A673 (cell line): ENCODE measurements around the gene TRIP13. TPM values are rescaled to one million over a fixed set of nuclear protein-coding genes. Genes with fewer than 3 reads are reported as not detected.
"Not testable (repeated sequence)": the region's sequence is repeated elsewhere in the genome, so short reads cannot be mapped to it uniquely, and the experiment has no call there.

Source experiments
- BruUV-seq: library from RNA; stranded (reverse); fragments of 400-500 nt; replicated peaks from 2 replicates; lab custom pipeline; 2021; lab: Mats Ljungman, UMichigan
- CTCF ChIA-PET: fragments of 300-600 bp; sonication (Branson Sonifier 250); formaldehyde crosslinking; loops from one replicate; lab custom pipeline; 2022; ENCODE audit warnings: antibody characterized with exemption; lab: Charles Lee
- POLR2A ChIA-PET: fragments of 300-600 bp; sonication (Branson Sonifier 250); formaldehyde crosslinking; loops from one replicate; lab custom pipeline; 2022; ENCODE audit warnings: antibody characterized with exemption; ENCODE audit not compliant: low non-redundant PET; lab: Charles Lee
- DNase-seq: peaks from one replicate; pipeline ENCODE4 v3.0.0-alpha.2; 2015; ENCODE audit warnings: low spot score
- H3K27ac ChIP-seq: fragments of 200-600 bp; sonication (generic); 2 replicates; pipeline ENCODE4 v1.5.1; 2016; ENCODE audit warnings: mixed run types, low read depth, mild to moderate bottlenecking, mixed read lengths, antibody characterized with exemption, low read length; ENCODE audit not compliant: poor library complexity, severe bottlenecking
- H3K27me3 ChIP-seq: fragments of 200-600 bp; sonication (generic); replicated peaks from 2 replicates; pipeline ENCODE4 v1.6.1; 2017; ENCODE audit warnings: mixed run types, low read depth, mild to moderate bottlenecking, mixed read lengths, antibody characterized with exemption, low read length; ENCODE audit not compliant: insufficient read depth, poor library complexity
- H3K36me3 ChIP-seq: fragments of 200-600 bp; sonication (generic); 2 replicates; pipeline ENCODE4 v1.6.1; 2016; ENCODE audit warnings: mixed run types, mild to moderate bottlenecking, mixed read lengths, antibody characterized with exemption, low read length; ENCODE audit not compliant: insufficient read depth, poor library complexity, severe bottlenecking
- H3K4me1 ChIP-seq: fragments of 200-600 bp; sonication (generic); 2 replicates; pipeline ENCODE4 v1.6.1; 2017; ENCODE audit warnings: mixed run types, mild to moderate bottlenecking, mixed read lengths, antibody characterized with exemption, low read length; ENCODE audit not compliant: insufficient read depth, poor library complexity, severe bottlenecking
- H3K4me3 ChIP-seq: fragments of 200-600 bp; sonication (generic); 2 replicates; pipeline ENCODE4 v1.5.1; 2016; ENCODE audit warnings: low read depth, mixed run types, mild to moderate bottlenecking, mixed read lengths, low read length; ENCODE audit not compliant: poor library complexity, severe bottlenecking
- H3K9me3 ChIP-seq: fragments of 200-600 bp; sonication (generic); 2 replicates; pipeline ENCODE4 v1.6.1; 2016; ENCODE audit warnings: mixed run types, low read depth, mild to moderate bottlenecking, mixed read lengths, antibody characterized with exemption, low read length; ENCODE audit not compliant: poor library complexity, severe bottlenecking
- CTCF ChIP-seq: fragments of 300-800, 200-600 bp; sonication (generic); conservative IDR thresholded peaks from 2 replicates; pipeline ENCODE4 v1.5.1; 2017; ENCODE audit warnings: low read depth, mild to moderate bottlenecking, antibody characterized with exemption, low read length, moderate library complexity, mixed read lengths
- EZH2 ChIP-seq: fragments of 200-600 bp; sonication (generic); IDR thresholded peaks from 2 replicates; pipeline ENCODE4 v1.6.1; 2017; ENCODE audit warnings: borderline replicate concordance, low read depth, mild to moderate bottlenecking, mixed read lengths, antibody characterized with exemption, low read length; ENCODE audit not compliant: poor library complexity, severe bottlenecking
- intact Hi-C: fragments of 100-400 bp; cut with micrococcal nuclease; formaldehyde crosslinking; loops from one replicate; pipeline ENCODE4 v1.10.0; 2022; ENCODE audit not compliant: unreplicated experiment
- total RNA-seq: library from RNA; stranded (reverse); gene quantifications from 2 replicates; pipeline ENCODE4 v1.2.3, GENCODE V29; 2021

The TRIP13 gene
- total RNA-seq, 1 experiment from 2014 or later, result 69.1 TPM

DNA sequence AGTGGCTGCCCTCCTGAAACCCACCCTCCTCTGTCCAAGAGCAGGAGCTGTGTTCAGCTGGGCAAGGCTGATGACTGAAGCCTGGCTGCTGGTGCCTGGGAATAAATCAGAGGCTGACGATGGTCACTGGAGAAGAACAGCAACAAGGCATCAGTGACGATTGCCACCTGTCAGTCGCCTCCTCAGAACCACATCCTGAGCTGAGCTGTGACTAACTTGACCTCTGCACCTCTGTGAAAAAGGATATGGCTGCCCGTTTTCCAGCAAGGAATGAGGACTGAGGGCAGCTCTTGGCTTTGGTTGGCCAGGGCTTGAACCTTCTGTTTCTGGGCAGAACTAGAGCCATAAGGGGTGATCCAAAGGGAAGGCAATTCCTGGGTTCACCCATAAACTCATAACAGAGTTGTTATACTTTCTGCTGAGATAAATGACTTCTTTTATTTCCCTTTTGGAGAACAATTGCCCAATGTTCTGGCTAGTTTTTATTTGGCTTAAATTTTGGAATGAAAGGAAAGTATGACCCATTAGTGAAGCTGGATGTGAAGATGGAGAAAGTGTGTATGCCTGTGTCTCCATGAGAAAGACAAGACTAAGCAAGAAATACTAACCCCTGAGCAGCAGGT, 40.1 kb downstream of the TRIP13 start:
- DNase-seq, result no peak
- H3K4me3 ChIP-seq, result no peak overlapping the region
- H3K9me3 ChIP-seq, result no peaks in the 10 kb centered on the region
- no peaks in the 10 kb centered on the region for H3K27me3 ChIP-seq
- H3K4me1 ChIP-seq, result no peaks in the 10 kb centered on the region
- no peak for TF ChIP-seq EZH2
- TF ChIP-seq CTCF, result no peak
- H3K36me3 ChIP-seq, result no peaks in the 10 kb centered on the region
- POLR2A ChIA-PET, result no interaction called here
- H3K27ac ChIP-seq, result no peak overlapping the region
- CTCF ChIA-PET, result no interaction called here
- intact Hi-C loops, result no loop called here
- BruUV-seq, result no TSS peak

DNA sequence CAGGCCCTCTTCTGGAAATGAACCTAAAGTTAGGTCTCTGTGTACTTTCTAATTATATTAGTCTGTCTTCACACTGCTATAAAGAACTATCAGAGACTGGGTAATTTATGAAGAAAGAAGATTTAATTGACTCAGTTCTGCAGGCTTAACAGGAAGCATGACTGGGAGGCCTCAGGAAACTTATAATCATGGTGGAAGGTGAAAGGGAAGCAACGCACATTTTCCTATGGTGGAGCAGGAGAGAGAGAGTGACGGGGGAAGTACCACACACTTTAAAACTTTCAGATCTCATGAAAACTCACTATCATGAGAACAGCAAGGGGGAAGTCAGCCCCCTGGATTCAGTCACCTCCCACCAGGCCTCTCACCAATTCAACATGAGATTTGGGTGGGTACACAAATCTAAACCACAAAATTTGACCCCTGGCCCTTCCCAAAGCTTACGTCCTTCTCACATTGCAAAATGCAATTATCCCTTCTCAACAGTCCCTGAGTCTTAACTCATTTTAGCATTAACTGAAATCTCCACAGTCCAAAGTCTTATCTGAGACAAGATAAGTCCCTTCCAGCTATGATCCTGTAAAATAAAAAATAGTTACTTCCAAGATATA, 40.7 kb downstream of the TRIP13 start:
- TF ChIP-seq EZH2, result no peak
- TF ChIP-seq CTCF, result no peak
- CTCF ChIA-PET, result interaction anchor here (1.8 kb wide), 1 partner anchor 241 kb away, joined by 7 read pairs; no protein-coding TSS in a partner anchor
- intact Hi-C loops, result no loop called here
- POLR2A ChIA-PET, result no interaction called here
- Histone ChIP-seq H3K9me3 (no peaks in the 10 kb centered on the region), H3K36me3 (no peaks in the 10 kb centered on the region), H3K4me3 (no peak overlapping the region), H3K4me1 (no peaks in the 10 kb centered on the region), H3K27me3 (no peaks in the 10 kb centered on the region), H3K27ac (no peak overlapping the region)
- no peak for DNase-seq
- BruUV-seq, result no TSS peak

DNA sequence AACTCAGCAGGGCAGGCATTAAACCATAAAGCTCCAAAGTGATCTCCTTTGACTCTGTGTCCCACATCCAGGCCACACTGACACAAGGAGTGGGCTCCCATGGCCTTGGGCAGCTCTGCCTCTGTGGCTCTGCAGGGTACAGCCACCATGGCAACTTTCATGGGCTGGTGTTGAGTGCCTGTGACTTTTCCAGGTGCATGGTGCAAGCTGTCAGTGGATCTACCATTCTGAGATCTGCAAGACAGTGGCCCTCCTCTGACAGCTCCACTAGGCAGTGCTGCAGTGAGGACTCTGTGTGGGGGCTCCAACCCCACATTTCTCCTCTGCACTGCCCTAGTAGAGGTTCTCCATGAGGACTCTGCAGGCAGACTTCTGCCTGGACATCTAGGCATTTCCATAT, 41.3 kb downstream of the TRIP13 start:
- DNase-seq, H3K27ac ChIP-seq, POLR2A ChIA-PET, H3K9me3 ChIP-seq, intact Hi-C loops, BruUV-seq, H3K4me3 ChIP-seq, H3K4me1 ChIP-seq, H3K27me3 ChIP-seq, H3K36me3 ChIP-seq: not testable (repeated sequence)
- CTCF ChIA-PET, result interaction anchor here (1.1 to 1.8 kb wide), 3 partner anchors 231 to 240 kb away, joined by 4 to 10 read pairs (median 7); no protein-coding TSS in a partner anchor
